ENCODE data around the gene NTNG2.

DNA sequence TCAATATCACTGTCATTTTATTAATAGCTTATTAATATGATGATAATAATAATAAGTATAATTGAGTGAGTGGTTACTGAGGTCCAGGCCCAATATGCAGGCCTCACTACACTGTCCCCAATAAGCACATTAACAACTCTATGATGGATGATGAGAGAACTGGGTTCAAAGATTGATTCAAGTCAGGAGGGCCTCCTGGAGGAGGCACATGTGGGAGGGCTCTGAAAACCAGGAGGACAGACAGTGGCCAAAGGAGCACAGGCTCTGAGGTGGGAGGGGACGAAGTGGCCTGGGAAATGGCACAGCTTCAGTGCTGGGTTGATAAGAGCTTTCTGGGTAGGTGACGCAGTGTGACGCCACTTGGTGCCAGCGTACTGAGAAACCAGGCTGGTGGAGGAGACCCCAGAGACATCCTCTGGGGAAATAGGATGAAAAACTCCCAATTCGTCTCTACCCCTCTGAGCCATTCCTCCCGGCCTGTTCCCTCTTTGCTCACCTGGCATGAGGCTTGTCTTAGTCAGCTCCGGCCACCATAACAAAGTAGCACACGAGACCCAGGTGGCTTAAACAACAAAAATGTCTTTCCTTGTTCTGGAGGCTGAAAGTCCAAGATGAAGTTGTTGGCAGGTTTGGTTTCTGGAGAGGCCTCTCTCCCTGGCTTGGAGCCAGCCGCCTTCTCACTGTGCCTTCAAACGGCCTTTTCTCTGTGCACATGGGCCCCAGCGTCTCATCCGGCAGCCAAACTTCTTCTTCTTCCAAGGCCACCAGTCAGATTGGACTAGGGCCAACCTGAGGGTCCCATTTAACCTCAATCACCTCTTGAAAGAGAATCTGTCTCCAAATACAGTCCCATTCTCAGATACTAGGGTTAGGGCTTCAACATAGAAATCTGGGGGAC, 31.6 kb downstream of the NTNG2 start:
- TF ChIP-seq, protein P1, sequence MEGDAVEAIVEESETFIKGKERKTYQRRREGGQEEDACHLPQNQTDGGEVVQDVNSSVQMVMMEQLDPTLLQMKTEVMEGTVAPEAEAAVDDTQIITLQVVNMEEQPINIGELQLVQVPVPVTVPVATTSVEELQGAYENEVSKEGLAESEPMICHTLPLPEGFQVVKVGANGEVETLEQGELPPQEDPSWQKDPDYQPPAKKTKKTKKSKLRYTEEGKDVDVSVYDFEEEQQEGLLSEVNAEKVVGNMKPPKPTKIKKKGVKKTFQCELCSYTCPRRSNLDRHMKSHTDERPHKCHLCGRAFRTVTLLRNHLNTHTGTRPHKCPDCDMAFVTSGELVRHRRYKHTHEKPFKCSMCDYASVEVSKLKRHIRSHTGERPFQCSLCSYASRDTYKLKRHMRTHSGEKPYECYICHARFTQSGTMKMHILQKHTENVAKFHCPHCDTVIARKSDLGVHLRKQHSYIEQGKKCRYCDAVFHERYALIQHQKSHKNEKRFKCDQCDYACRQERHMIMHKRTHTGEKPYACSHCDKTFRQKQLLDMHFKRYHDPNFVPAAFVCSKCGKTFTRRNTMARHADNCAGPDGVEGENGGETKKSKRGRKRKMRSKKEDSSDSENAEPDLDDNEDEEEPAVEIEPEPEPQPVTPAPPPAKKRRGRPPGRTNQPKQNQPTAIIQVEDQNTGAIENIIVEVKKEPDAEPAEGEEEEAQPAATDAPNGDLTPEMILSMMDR (IDR thresholded peaks at IDR 0.05; ENCODE audit: insufficient read depth, low read depth, low read length) = no peak
- no peak for TF ChIP-seq EZH2 (IDR thresholded peaks at IDR 0.05; ENCODE audit: insufficient read depth, low read length)
